SK-N-SH treated with all-trans-retinoic acid at 6 μM for 48 hours (cell line): ENCODE results near the gene RASEF.
A peak's percentile ranks its signal among the peaks of the same experiment; 100 is the strongest.

ENCODE experiments used
- ATAC-seq: fragments of 200-7000 bp; cut with Tn5 transposase; 3 replicates; pipeline ENCODE4 v1.9.1; 2020; ENCODE audit warnings: mild to moderate bottlenecking, moderate library complexity
- BACH2 ChIP-seq: fragments of 250-450 bp; sonication (Bioruptor Pico); IDR thresholded peaks from 2 replicates; pipeline ENCODE4 v1.9.0; 2021; ENCODE audit warnings: mild to moderate bottlenecking, borderline replicate concordance
- CREB5 ChIP-seq: fragments of 250-450 bp; sonication (Bioruptor Pico); IDR thresholded peaks from 2 replicates; pipeline ENCODE4 v1.5.1; 2020; ENCODE audit warnings: low read depth, mild to moderate bottlenecking, moderate library complexity
- CSDC2 ChIP-seq: fragments of 250-450 bp; sonication (Bioruptor Pico); IDR thresholded peaks from 2 replicates; pipeline ENCODE4 v1.5.0; 2020; ENCODE audit warnings: mild to moderate bottlenecking, moderate library complexity
- CSRNP3 ChIP-seq: fragments of 250-450 bp; sonication (Bioruptor Pico); IDR thresholded peaks from 2 replicates; pipeline ENCODE4 v1.5.1; 2021; ENCODE audit warnings: mild to moderate bottlenecking, moderate library complexity
- ESRRG ChIP-seq: fragments of 250-450 bp; sonication (Bioruptor Pico); IDR thresholded peaks from 2 replicates; pipeline ENCODE4 v1.6.1; 2021; ENCODE audit warnings: mild to moderate bottlenecking
- ISL1 ChIP-seq: fragments of 250-450 bp; sonication (Bioruptor Pico); IDR thresholded peaks from 2 replicates; pipeline ENCODE4 v2.1.2; 2022; ENCODE audit warnings: mild to moderate bottlenecking, moderate library complexity
- OSR1 ChIP-seq: fragments of 250-450 bp; sonication (Bioruptor Pico); IDR thresholded peaks from 2 replicates; pipeline ENCODE4 v1.8.0; 2022; ENCODE audit warnings: moderate library complexity, mild to moderate bottlenecking, inconsistent platforms
- PATZ1 ChIP-seq: fragments of 250-450 bp; sonication (Bioruptor Pico); IDR thresholded peaks from 2 replicates; pipeline ENCODE4 v1.8.0; 2020; ENCODE audit warnings: mild to moderate bottlenecking, moderate library complexity, borderline replicate concordance
- PPARA ChIP-seq: fragments of 250-450 bp; sonication (Bioruptor Pico); IDR thresholded peaks from 2 replicates; pipeline ENCODE4 v1.5.0; 2020; ENCODE audit warnings: mild to moderate bottlenecking, borderline replicate concordance
- RARB ChIP-seq: fragments of 250-450 bp; sonication (Bioruptor Pico); IDR thresholded peaks from 2 replicates; pipeline ENCODE4 v1.8.0; 2021; ENCODE audit warnings: mild to moderate bottlenecking, moderate library complexity
- SNAI2 ChIP-seq: fragments of 250-450 bp; sonication (Bioruptor Pico); IDR thresholded peaks from 2 replicates; pipeline ENCODE4 v1.5.0; 2020; ENCODE audit warnings: mild to moderate bottlenecking, moderate library complexity
- TCF4 ChIP-seq: fragments of 250-450 bp; sonication (Bioruptor Pico); IDR thresholded peaks from 2 replicates; pipeline ENCODE4 v1.8.0; 2021; ENCODE audit warnings: mild to moderate bottlenecking, moderate library complexity, borderline replicate concordance
- TOX ChIP-seq: fragments of 250-450 bp; sonication (Bioruptor Pico); IDR thresholded peaks from 2 replicates; pipeline ENCODE4 v1.8.0; 2021; ENCODE audit warnings: mild to moderate bottlenecking, moderate library complexity, borderline replicate concordance
- TSHZ2 ChIP-seq: fragments of 250-450 bp; sonication (Bioruptor Pico); IDR thresholded peaks from 2 replicates; pipeline ENCODE4 v1.5.0; 2020; ENCODE audit warnings: mild to moderate bottlenecking, moderate library complexity
- ZC3H10 ChIP-seq: fragments of 250-450 bp; sonication (Bioruptor Pico); IDR thresholded peaks from 2 replicates; pipeline ENCODE4 v1.5.1; 2021; ENCODE audit warnings: mild to moderate bottlenecking, moderate library complexity
- ZFP3 ChIP-seq: fragments of 250-450 bp; sonication (Bioruptor Pico); IDR thresholded peaks from 2 replicates; pipeline ENCODE4 v1.5.0; 2020; ENCODE audit warnings: mild to moderate bottlenecking, moderate library complexity
- ZFP30 ChIP-seq: fragments of 450-650 bp; formaldehyde crosslinking; IDR thresholded peaks from 2 replicates; pipeline ENCODE4 v1.5.0; 2022; ENCODE audit warnings: mild to moderate bottlenecking, moderate library complexity
- ZNF70 ChIP-seq: fragments of 450-650 bp; formaldehyde crosslinking; IDR thresholded peaks from 2 replicates; pipeline ENCODE4 v1.5.0; 2020; ENCODE audit warnings: mild to moderate bottlenecking, moderate library complexity

The RASEF gene

GRCh38 chr9:83068414-83068813 is 5.5 kb upstream of the RASEF start:
- TF ChIP-seq BACH2 (CRISPR knock-in tag) (no peak), CREB5 (CRISPR knock-in tag) (no peak), PPARA (no peak), SNAI2 (CRISPR knock-in tag) (no peak), PATZ1 (CRISPR knock-in tag) (no peak), RARB (CRISPR knock-in tag) (no peak), ZC3H10 (CRISPR knock-in tag) (no peak), TSHZ2 (no peak), ZNF70 (no peak), TOX (CRISPR knock-in tag) (no peak), ZFP30 (CRISPR knock-in tag) (no peak), ISL1 (CRISPR knock-in tag) (no peak), OSR1 (CRISPR knock-in tag) (no peak), CSDC2 (CRISPR knock-in tag) (no peak)
- ATAC-seq = no peak

DNA sequence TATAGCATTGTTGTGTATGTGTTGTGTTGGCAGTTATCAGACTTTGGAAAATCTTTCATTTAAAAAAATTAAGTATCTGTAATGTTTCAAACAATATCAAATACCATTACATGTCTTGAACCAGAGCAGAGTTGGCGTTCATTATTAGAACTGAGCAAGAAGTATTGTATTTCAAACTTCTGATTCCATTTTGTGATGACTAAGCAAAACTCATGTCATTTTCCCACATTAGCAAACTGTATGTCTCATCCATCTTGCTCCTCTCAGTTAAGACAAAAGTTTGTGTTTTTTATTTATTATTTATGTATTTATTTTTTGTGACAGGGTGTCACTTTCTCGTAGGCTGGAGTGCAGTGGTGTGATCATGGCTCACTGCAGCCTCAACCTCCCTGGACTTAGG is 4.6 kb upstream of the RASEF start:
- TF ChIP-seq ZC3H10 (CRISPR knock-in tag) (no peak), ZFP30 (CRISPR knock-in tag) (no peak)
- ATAC-seq = no peak

GRCh38 chr9:83066771-83067170 is 3.8 kb upstream of the RASEF start:
- no peak for TF ChIP-seq ZNF70
- no peak; the same call in 1 of the 3 replicates for ATAC-seq

DNA sequence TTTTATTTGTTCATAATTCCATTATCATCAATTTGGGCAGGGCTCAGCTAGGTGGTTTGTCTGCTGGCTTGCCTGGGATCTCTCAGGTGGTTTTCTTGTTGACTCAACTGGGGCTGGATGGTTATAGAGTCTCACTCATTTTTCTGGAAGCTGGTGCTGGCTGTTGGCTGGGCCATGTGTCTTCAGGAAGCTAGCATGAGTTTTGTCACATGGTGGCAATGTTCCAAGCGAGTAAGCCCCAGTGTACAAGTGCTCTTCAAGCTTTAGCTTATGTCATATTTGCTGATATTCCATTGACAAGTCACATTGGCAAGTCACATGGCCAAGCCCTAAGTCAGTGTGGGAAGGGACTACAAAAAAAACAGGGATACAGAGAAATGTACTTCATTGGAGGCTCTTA is 2.3 kb upstream of the RASEF start:
- no peak for ATAC-seq
- TF ChIP-seq PPARA = no peak
- TF ChIP-seq ISL1 (CRISPR knock-in tag) = no peak
- no peak for TF ChIP-seq ZFP30 (CRISPR knock-in tag)
- no peak for TF ChIP-seq RARB (CRISPR knock-in tag)
- TF ChIP-seq TOX (CRISPR knock-in tag) = no peak
- TF ChIP-seq ESRRG = no peak
- no peak for TF ChIP-seq SNAI2 (CRISPR knock-in tag)
- TF ChIP-seq ZFP3 (CRISPR knock-in tag) = no peak
- TF ChIP-seq CSRNP3 (CRISPR knock-in tag) = no peak
- TF ChIP-seq TCF4 (CRISPR knock-in tag) = no peak
- no peak for TF ChIP-seq ZC3H10 (CRISPR knock-in tag)

DNA sequence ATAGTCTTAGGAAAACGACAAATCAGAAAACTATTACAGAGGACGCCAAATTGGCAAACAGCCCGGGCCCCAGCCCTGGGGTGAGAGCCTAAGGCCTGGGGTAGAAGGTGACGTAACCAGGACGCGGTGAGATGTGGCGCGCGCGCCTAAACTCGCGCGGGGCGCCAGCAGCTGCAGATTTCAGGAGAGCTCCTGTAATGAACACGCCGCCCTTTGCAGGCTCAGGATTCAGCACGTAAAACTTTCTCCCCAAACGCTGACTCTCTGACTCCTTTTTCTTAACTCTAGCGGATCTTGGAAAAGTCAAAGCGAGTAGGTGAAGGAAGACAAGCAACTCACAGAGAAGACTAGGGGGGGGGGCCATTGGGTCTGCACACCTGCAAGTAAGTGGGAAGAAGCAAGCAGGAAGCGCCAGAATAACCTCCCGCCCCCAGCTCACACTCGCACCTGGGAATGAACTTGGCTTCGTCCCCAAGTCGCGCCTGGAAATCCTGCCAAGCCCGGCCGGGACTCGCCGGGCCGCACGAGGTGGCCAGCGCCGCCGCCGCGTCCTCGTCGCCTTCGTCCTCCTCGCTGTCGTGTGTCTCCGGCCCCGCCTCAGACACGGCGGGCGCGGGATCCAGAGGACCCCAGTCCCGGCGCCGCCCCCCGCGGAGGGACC is 822 bp downstream of the RASEF start:
- TF ChIP-seq PPARA = no peak
- peak; percentile 42 for ATAC-seq

DNA sequence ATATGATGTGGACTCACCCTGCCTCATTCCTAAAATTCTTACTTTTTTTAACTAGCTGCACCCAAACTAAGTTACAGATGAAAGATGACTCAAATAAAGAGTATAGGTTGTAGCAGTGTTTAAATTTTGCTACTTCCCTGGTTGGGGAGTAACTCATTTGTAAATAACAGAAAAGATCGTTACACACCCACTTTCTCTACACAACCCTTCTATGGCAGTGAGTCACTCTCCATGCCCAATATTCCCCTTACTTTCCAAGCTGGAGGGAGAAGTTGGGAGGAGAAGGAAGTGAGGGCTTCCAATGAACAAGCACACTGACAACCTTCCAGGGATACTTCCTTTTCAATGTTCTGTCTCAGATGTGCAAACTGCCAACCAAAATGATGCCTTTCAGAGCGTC is 1.9 kb downstream of the RASEF start:
- no peak for ATAC-seq
- no peak for TF ChIP-seq TSHZ2
- no peak for TF ChIP-seq TCF4 (CRISPR knock-in tag)
- TF ChIP-seq SNAI2 (CRISPR knock-in tag) = no peak
- no peak for TF ChIP-seq ZC3H10 (CRISPR knock-in tag)
- TF ChIP-seq CSDC2 (CRISPR knock-in tag) = no peak
- no peak for TF ChIP-seq CSRNP3 (CRISPR knock-in tag)
- no peak for TF ChIP-seq CREB5 (CRISPR knock-in tag)
- no peak for TF ChIP-seq ZFP30 (CRISPR knock-in tag)
- TF ChIP-seq BACH2 (CRISPR knock-in tag) = no peak
